ENCODE data around the gene RASSF6.

GRCh38 chr4:73583666-73584065, 36.6 kb downstream of the RASSF6 start:
- TF ChIP-seq ZNF232 (CRISPR knock-in tag; IDR thresholded peaks at IDR 0.05) (no peak), CTCF (IDR thresholded peaks at IDR 0.05) (no peak)

Measured in WTC11 (cell line).